Melanocyte of skin (primary cell): ENCODE measurements around the gene CXCR4. TPM values are rescaled to one million over a fixed set of nuclear protein-coding genes. Genes with fewer than 3 reads are reported as not detected.

ENCODE experiments used
- total RNA-seq, 2 donors: library from RNA; depleted of rRNA; stranded (reverse); fragments of >200 nt; gene quantifications; 2 replicates each; pipeline ENCODE4 v1.2.3, GENCODE V29; 2012

The CXCR4 gene
- not detected for total RNA-seq

DNA sequence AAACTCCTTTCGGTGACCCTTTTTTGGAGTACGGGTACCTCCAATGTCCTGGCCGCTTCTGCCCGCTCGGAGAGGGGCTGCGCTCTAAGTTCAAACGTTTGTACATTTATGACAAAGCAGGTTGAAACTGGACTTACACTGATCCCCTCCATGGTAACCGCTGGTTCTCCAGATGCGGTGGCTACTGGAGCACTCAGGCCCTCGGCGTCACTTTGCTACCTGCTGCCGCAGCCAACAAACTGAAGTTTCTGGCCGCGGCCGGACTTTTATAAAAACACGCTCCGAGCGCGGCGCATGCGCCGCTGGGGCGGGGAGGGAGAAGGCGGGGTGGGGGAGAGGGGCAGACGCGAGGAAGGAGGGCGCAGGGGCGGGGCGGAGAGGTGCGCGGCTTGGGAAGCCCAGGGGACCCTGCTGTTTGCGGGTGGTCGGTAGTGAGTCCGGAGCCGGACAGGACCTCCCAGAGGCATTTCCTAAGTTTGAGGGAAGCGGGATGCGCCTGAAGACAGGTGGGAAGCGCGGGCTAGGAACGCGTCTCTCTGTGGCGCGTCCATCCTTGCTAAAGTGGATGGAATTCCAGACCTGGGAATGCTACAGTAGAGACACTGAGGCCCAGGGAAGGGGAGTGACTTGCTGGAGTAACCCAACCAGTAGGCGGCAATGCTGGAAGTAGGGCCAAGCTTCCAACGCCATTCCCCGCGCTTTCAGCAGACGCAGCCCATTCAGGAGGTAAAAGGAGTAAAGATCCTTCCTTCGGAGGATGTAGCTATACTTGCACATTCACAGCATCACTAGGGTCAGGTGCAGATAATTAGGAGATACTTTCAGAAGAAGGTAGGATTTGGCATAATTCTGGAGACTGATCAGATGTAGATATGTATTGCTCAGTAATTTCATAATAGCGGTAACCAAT, at the start of gene CXCR4:
TSS of gene CXCR4 (minus strand) at position 241 of the 910 bp plus-strand sequence. CDS start at position 152, 89 bp downstream.

Other genes starting within 250 kb of the CXCR4 start
- gene MCM6, start 241.7 kb downstream of the CXCR4 start, total RNA-seq, result 10 to 100 TPM in 1 of 2 donors, 1 to 10 TPM in 1; 6.9 to 22.6 TPM
- gene DARS1, start 132.5 kb downstream of the CXCR4 start, total RNA-seq, result 10 to 100 TPM; 56.8 to 84.9 TPM